OCI-LY1 (cell line): ENCODE results near the gene RRAGC.

Source experiments
- CTCF ChIP-seq: fragments of 200-600 bp; sonication (generic), shearing (Covaris generic); IDR thresholded peaks from 2 replicates; pipeline ENCODE4 v1.5.1; 2017; ENCODE audit warnings: mild to moderate bottlenecking, antibody characterized with exemption, low read length, moderate library complexity, mixed read lengths
- EZH2 ChIP-seq: fragments of 200-600 bp; sonication (generic), shearing (Covaris generic); IDR thresholded peaks from 2 replicates; pipeline ENCODE4 v1.8.0; 2017; ENCODE audit warnings: borderline replicate concordance, mixed run types, mild to moderate bottlenecking, antibody characterized with exemption, low read length, moderate library complexity, mixed read lengths

- TF ChIP-seq CTCF: no peak
- TF ChIP-seq EZH2: no peak
Measured at GRCh38 chr1:38839363-38839762, 20.2 kb downstream of the RRAGC start.
